Dermis blood vessel endothelial cell (primary cell): ENCODE results near the gene HOMER3. TPM values are rescaled to one million over a fixed set of nuclear protein-coding genes. Genes with fewer than 3 reads are reported as not detected.

Experiments
- total RNA-seq: library from RNA; depleted of rRNA; stranded (reverse); fragments of >200 nt; gene quantifications from 2 replicates; pipeline ENCODE4 v1.2.3, GENCODE V29; 2014

Gene HOMER3
- total RNA-seq, 1 donor from 2014 or later: 272 TPM

Other genes starting within 250 kb of the HOMER3 start
- gene COMP, start 149.9 kb downstream of the HOMER3 start, total RNA-seq: not detected in 2 replicates
- 100 and 107 TPM in 2 replicates for gene UPF1, start 109.3 kb downstream of the HOMER3 start, total RNA-seq
- 1.0 and 1.3 TPM in 2 replicates for gene CERS1, start 45.1 kb downstream of the HOMER3 start, total RNA-seq
- 215 TPM in 2 replicates for gene COPE, start 21.8 kb downstream of the HOMER3 start, total RNA-seq
- gene DDX49, start 21.5 kb downstream of the HOMER3 start, total RNA-seq: 57.9 and 63.5 TPM in 2 replicates
- 22.0 and 24.8 TPM in 2 replicates for gene SUGP2, start 92.3 kb upstream of the HOMER3 start, total RNA-seq
- gene ARMC6, start 92.4 kb upstream of the HOMER3 start, total RNA-seq: 50.2 and 72.1 TPM in 2 replicates
- 4.4 and 4.5 TPM in 2 replicates for gene SLC25A42, start 122.8 kb upstream of the HOMER3 start, total RNA-seq
- 18.7 and 26.5 TPM in 2 replicates for gene TMEM161A, start 197.3 kb upstream of the HOMER3 start, total RNA-seq
- 0.34 TPM in 1 of 2 replicates, not detected in the other for gene MEF2B, start 229.0 kb upstream of the HOMER3 start, total RNA-seq